ENCODE results near the gene SHC3. TPM values are rescaled to one million over a fixed set of nuclear protein-coding genes. Genes with fewer than 3 reads are reported as not detected.

SHC3 gene
- total and polyA plus RNA-seq, 2 donors (not counting 3 experiments of a cell fraction or from before 2014, with no cell fraction given), result 1.0 to 2.0 TPM

- no peaks in the 10 kb centered on the region for H3K79me2 ChIP-seq (ENCODE audit: control insufficient read depth, insufficient read depth, low read length)
- H3K36me3 ChIP-seq (ENCODE audit: control insufficient read depth in 2 of 2, extremely low read depth in 1 of 2, insufficient read depth in 2 of 2, low read length in 2 of 2), result no peaks in the 10 kb centered on the region
- TSS peak; percentile 89 for BruUV-seq (replicated peaks)
- H3K9me3 ChIP-seq (replicated peaks; ENCODE audit: control insufficient read depth, insufficient read depth, low read length), result no peaks in the 10 kb centered on the region
- peaks cover 24% of the 10 kb centered on the region for H3K4me1 ChIP-seq (ENCODE audit: control insufficient read depth, extremely low read depth, insufficient read depth, low read length)
- no peaks in the 10 kb centered on the region for H3K9me1 ChIP-seq (replicated peaks; ENCODE audit: control insufficient read depth, extremely low read depth, insufficient read depth, low read length)
- CTCF ChIA-PET, result interaction anchor here (0.7 to 2.6 kb wide), 7 partner anchors 16 to 394 kb away, joined by 3 to 17 read pairs (median 4); partner anchors contain the start of gene SECISBP2
- peak overlapping the region; percentile 96 for H3K27ac ChIP-seq (ENCODE audit: insufficient read depth, low read depth, low read length)
- H3K4me3 ChIP-seq (replicated peaks in 1 of 3; ENCODE audit: insufficient read depth in 1 of 3, low read depth in 1 of 3, low read length in 3 of 3), result no peak overlapping the region
- no peaks in the 10 kb centered on the region for H4K20me1 ChIP-seq (replicated peaks; ENCODE audit: control insufficient read depth, extremely low read depth, insufficient read depth, low read length)
- H3K9ac ChIP-seq (replicated peaks; ENCODE audit: extremely low read depth, insufficient read depth, low read length), result peak overlapping the region; percentile 59
- intact Hi-C loops (cut with micrococcal nuclease), result loop anchor here (1.0 to 10.0 kb wide), 4 partner anchors 26 to 1077 kb away; no protein-coding TSS in a partner anchor
- H3K4me2 ChIP-seq (ENCODE audit: insufficient read depth, low read length), result peak overlapping the region; percentile 77
- POLR2A ChIA-PET, result interaction anchor here (1.1 to 1.9 kb wide), 3 partner anchors 16 to 158 kb away, joined by 3 to 7 read pairs (median 6); no protein-coding TSS in a partner anchor
- no peak for DNase-seq (ENCODE audit: low read depth, low spot score)
- no peak overlapping the region for H2AFZ ChIP-seq (ENCODE audit: low read depth, low read length)
- H3K27me3 ChIP-seq (ENCODE audit: control insufficient read depth in 2 of 2, insufficient read depth in 2 of 2, low read length in 2 of 2), result no peaks in the 10 kb centered on the region
- dilution Hi-C loops (cut with MboI; ENCODE audit: extremely low pct_ligation_motif_present, low sequenced_read_pairs), result no loop called here
- no peak for FAIRE-seq
- no peak for TF ChIP-seq MAX (IDR thresholded peaks at IDR 0.05; ENCODE audit: insufficient read depth, insufficient read length)
- no peak for TF ChIP-seq MYC (IDR thresholded peaks at IDR 0.05; ENCODE audit: low read depth, low read length)
- no peak for TF ChIP-seq POLR2AphosphoS5 (IDR thresholded peaks at IDR 0.05; ENCODE audit: insufficient read depth, low read depth, low read length)
- no peak for TF ChIP-seq POLR2A (IDR thresholded peaks at IDR 0.05; ENCODE audit: low read depth, low read length)
- no peak for TF ChIP-seq GATA2 (IDR thresholded peaks at IDR 0.05; ENCODE audit: insufficient read depth, insufficient read length, low read depth, low read length)
- TF ChIP-seq JUN (IDR thresholded peaks at IDR 0.05; ENCODE audit: borderline replicate concordance, insufficient read depth, insufficient read length, low read depth), result no peak
- TF ChIP-seq CTCF (IDR thresholded peaks at IDR 0.05; ENCODE audit: extremely low read depth in 1 of 2, insufficient read depth in 1 of 2, low read depth in 1 of 2, low read length in 2 of 2), result no peak
These were observed 24.4 kb downstream of the SHC3 start for GRCh38 chr9:89154218-89154617.
